Right atrium auricular region (tissue), 2 donors: ENCODE results near the gene CDYL2. TPM values are rescaled to one million over a fixed set of nuclear protein-coding genes. Genes with fewer than 3 reads are reported as not detected.

Experiments
- DNase-seq: peaks from one replicate; pipeline ENCODE4 v3.0.0-alpha.2; 2019; ENCODE audit warnings: low spot score
- H3K27ac ChIP-seq, 2 donors: fragments of 200-600 bp; sonication (generic); 1 replicate in 1 of 2; 2 replicates in 1 of 2; pipeline ENCODE4 v1.5.1; 2016 to 2019
- H3K27me3 ChIP-seq, 2 donors: fragments of 200-600 bp; sonication (generic); one replicate each; pipeline versions ENCODE4 v1.5.1 to v1.6.0; 2017 to 2019
- H3K36me3 ChIP-seq: fragments of 200-600 bp; sonication (generic); one replicate; pipeline ENCODE4 v1.5.1; 2016
- H3K4me1 ChIP-seq, 2 donors: fragments of 200-600 bp; sonication (generic); one replicate each; pipeline versions ENCODE4 v1.5.1 to v1.6.0; 2017 to 2019
- H3K4me3 ChIP-seq, 2 donors: fragments of 200-600 bp; sonication (generic); 1 replicate in 1 of 2; 2 replicates in 1 of 2; pipeline ENCODE4 v1.5.1; 2017 to 2019; ENCODE audit warnings: mild to moderate bottlenecking in 1 of 2, moderate library complexity in 1 of 2
- H3K9me3 ChIP-seq, 2 donors: fragments of 200-600 bp; sonication (generic); one replicate each; pipeline ENCODE4 v1.5.1; 2019
- CTCF ChIP-seq, 2 donors: fragments of 200-600 bp; sonication (generic); IDR thresholded peaks; one replicate each; pipeline ENCODE4 v1.5.1; 2019; ENCODE audit warnings: antibody characterized with exemption in 2 of 2
- total RNA-seq, 2 donors: library from RNA; depleted of rRNA; stranded (reverse); fragments of >200 nt; gene quantifications; one replicate each; pipeline ENCODE4 v1.1.0, GENCODE V29; 2016

CDYL2 gene
- total RNA-seq, 2 donors from 2014 or later: 1.4 to 2.9 TPM

DNA sequence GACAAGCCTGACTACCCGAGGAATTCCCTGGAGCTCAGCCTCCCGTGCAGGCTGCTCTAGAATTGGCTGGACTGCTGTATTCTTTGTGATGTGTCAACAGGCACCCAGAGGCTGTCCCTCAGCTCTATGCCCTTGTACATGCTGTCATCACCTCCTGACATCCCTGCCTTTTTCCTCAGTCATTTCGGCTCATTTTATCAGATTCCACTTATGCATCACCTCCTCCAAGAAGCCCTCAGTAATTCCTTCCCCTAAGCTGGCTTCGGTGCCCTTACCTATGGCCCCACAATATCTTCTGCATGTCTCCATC lies 137.2 kb downstream of the CDYL2 start:
- Histone ChIP-seq H3K36me3 (no peaks in the 10 kb centered on the region), H3K9me3 (no peaks in the 10 kb centered on the region), H3K27me3 (no peaks in the 10 kb centered on the region), H3K4me3 (no peak overlapping the region), H3K4me1 (no peaks in the 10 kb centered on the region), H3K27ac (no peak overlapping the region)
- no peak for TF ChIP-seq CTCF (IDR thresholded peaks at IDR 0.05)
- no peak for DNase-seq

DNA sequence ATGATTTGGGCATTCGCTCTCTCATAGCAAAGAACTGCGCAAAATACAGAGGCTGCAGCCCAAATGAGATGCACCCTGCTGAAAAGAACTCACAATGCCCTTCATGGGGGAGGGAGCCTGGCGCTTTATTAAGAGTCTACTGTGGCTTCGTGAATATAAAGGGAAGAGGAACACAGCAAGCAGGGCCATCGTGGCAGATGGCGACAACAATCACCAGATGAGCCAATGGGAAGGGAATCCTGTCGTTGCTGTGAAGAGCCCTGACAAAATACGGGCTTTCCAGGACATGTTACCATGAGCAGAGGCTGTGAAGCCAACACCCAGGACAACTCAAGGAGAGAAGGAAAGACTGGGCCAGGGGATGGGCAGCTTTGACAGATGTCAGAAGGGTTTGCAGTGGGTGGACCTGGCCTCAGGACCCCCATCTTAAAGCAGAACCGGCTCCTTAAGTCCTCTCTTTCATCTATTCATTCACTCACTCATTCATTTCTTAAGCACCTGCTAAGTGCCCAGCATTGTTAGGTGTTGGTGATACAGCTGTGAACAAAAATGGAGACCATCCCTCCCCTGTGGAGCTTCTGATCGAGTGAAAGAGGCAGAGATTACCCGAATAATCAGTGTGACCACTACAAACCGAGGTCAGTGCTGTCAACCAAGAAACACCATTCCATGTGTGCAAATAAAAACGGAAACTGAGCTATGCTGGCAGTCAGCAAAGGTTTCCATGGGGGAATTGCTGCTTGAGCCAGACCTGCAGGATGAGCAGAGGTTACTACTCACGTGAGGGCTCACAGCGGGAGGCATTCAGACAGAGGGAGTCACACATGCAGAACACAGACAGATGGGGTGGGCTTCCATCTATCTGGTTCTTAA lies 137.8 kb downstream of the CDYL2 start:
- no peaks in the 10 kb centered on the region for H3K27me3 ChIP-seq

GRCh38 chr16:80665356-80665755 lies 139.0 kb downstream of the CDYL2 start:
- DNase-seq: no peak
- Histone ChIP-seq H3K36me3 (no peaks in the 10 kb centered on the region), H3K4me3 (no peak overlapping the region), H3K27ac (no peak overlapping the region), H3K4me1 (no peaks in the 10 kb centered on the region), H3K9me3 (peaks cover 0 to 2% of the 10 kb centered on the region in 2 donors), H3K27me3 (no peaks in the 10 kb centered on the region)
- no peak for TF ChIP-seq CTCF (IDR thresholded peaks at IDR 0.05)

More for the DNA sequence above, 137.8 kb downstream of the CDYL2 start:
- Histone ChIP-seq H3K9me3 (no peaks in the 10 kb centered on the region), H3K4me1 (no peaks in the 10 kb centered on the region), H3K27ac (no peak overlapping the region), H3K36me3 (no peaks in the 10 kb centered on the region), H3K4me3 (no peak overlapping the region)
- no peak for TF ChIP-seq CTCF (IDR thresholded peaks at IDR 0.05)
- DNase-seq: no peak

- H3K9me3 ChIP-seq: peaks cover 0 to 5% of the 10 kb centered on the region in 2 donors
- H3K27ac ChIP-seq: no peak overlapping the region
- no peak for DNase-seq
- H3K27me3 ChIP-seq: no peaks in the 10 kb centered on the region
- no peaks in the 10 kb centered on the region for H3K4me1 ChIP-seq
- H3K36me3 ChIP-seq: no peaks in the 10 kb centered on the region
- no peak overlapping the region for H3K4me3 ChIP-seq
- no peak for TF ChIP-seq CTCF (IDR thresholded peaks at IDR 0.05)
These were observed 139.6 kb downstream of the CDYL2 start for GRCh38 chr16:80664786-80665185.

DNA sequence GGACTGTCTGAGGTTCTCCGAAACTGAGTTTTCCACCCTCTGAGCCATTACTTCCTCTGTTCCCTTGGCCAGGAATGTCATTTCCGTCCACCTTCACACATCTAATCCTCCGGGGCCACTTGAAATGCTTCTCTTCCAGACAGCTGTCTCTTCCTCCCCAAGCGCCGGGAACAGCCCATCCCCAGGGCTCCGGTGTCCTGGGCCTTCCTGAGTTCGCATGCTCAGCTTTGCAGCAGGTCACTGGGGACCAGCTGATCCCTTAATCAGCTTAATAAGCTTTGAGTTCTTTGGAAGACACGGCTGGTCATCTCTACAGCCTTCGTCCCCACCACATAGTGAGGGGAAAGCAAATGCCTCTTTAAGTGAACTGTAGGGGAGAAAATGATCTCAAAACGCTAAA lies 140.2 kb downstream of the CDYL2 start:
- no peak overlapping the region for H3K4me3 ChIP-seq
- TF ChIP-seq CTCF (IDR thresholded peaks at IDR 0.05): no peak

DNA sequence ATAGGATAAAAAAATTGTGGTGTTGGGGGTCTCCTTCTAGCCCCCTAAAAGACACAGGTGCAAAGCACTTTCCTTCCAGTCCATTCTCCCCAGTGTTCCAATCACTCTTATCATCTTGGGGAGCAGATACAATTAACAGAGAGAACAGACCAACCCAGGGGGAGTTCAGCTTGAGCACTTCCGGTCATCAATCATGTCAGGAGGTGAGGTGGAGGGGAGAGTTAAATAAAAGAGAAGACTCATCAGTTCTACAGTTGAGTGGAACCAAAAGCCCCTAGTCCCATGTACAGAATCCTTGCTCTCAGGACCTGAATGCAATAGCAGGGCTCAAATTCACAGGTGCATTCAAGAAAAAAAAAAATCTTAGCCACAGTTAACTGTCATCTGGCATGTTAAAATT lies 141.3 kb downstream of the CDYL2 start:
- no peaks in the 10 kb centered on the region for H3K4me1 ChIP-seq
- TF ChIP-seq CTCF (IDR thresholded peaks at IDR 0.05): no peak
- H3K27ac ChIP-seq: no peak overlapping the region
- H3K27me3 ChIP-seq: no peaks in the 10 kb centered on the region
- no peaks in the 10 kb centered on the region for H3K36me3 ChIP-seq
- peaks cover 0 to 5% of the 10 kb centered on the region in 2 donors for H3K9me3 ChIP-seq
- no peak for DNase-seq
- H3K4me3 ChIP-seq: no peak overlapping the region

More for the DNA sequence above, 140.2 kb downstream of the CDYL2 start:
- no peaks in the 10 kb centered on the region for H3K27me3 ChIP-seq
- H3K36me3 ChIP-seq: no peaks in the 10 kb centered on the region
- no peaks in the 10 kb centered on the region for H3K4me1 ChIP-seq
- peaks cover 0 to 5% of the 10 kb centered on the region in 2 donors for H3K9me3 ChIP-seq
- H3K27ac ChIP-seq: no peak overlapping the region
- no peak for DNase-seq
